B cell (primary cell): ENCODE data around the gene VAMP4. TPM values are rescaled to one million over a fixed set of nuclear protein-coding genes. Genes with fewer than 3 reads are reported as not detected.

Experiments used
- ATAC-seq: fragments of 200-7000 bp; cut with Tn5 transposase; one replicate; pipeline ENCODE4 v1.10.0; 2021; ENCODE audit warnings: low read depth, mild to moderate bottlenecking, moderate number of reproducible peaks, moderate library complexity
- CTCF ChIA-PET: fragments of 350-600 bp; sonication (Branson Sonifier 250); formaldehyde crosslinking; loops from one replicate; lab custom pipeline; 2021; ENCODE audit warnings: antibody characterized with exemption, inconsistent platforms; lab: Charles Lee
- POLR2A ChIA-PET: fragments of 350-600 bp; sonication (Branson Sonifier 250); formaldehyde crosslinking; loops from one replicate; lab custom pipeline; 2021; ENCODE audit warnings: antibody characterized with exemption; lab: Charles Lee
- DNase-seq: peaks from one replicate; pipeline ENCODE4 v3.0.0; 2013
- H2AFZ ChIP-seq: 2 replicates; pipeline ENCODE4 v1.6.1; 2012; ENCODE audit warnings: mild to moderate bottlenecking, low read depth, low read length; ENCODE audit not compliant: insufficient read depth, poor library complexity, severe bottlenecking
- H3K27ac ChIP-seq, 2 donors: 1 replicate in 1 of 2; 2 replicates in 1 of 2; pipeline ENCODE4 v1.5.1; 2012 to 2013; ENCODE audit warnings: low read length in 2 of 2, mild to moderate bottlenecking in 2 of 2, moderate library complexity in 1 of 2
- H3K27me3 ChIP-seq, 4 experiments: fragments of 200-600 bp in 1 of 4; sonication (generic) in 1 of 4; replicated peaks in 1 of 4; 1 replicate in 2 of 4; 2 replicates in 2 of 4; pipeline versions ENCODE4 v1.6.1 to v1.7.0; 2013 to 2016; ENCODE audit warnings: low read length in 3 of 4, mild to moderate bottlenecking in 2 of 4, mixed read lengths in 1 of 4, moderate library complexity in 1 of 4; ENCODE audit not compliant: insufficient read depth in 4 of 4, control insufficient read depth in 3 of 4; ENCODE audit errors: control extremely low read depth in 1 of 4
- H3K36me3 ChIP-seq, 2 experiments: replicated peaks in 1 of 2; 1 replicate in 1 of 2; 2 replicates in 1 of 2; pipeline versions ENCODE4 v1.6.1 to v1.7.1; 2013; ENCODE audit warnings: low read length in 1 of 2; ENCODE audit not compliant: insufficient read depth in 2 of 2, control insufficient read depth in 1 of 2; ENCODE audit errors: control extremely low read depth in 1 of 2, extremely low read depth in 1 of 2
- H3K4me1 ChIP-seq, 2 donors: fragments of 200-600 bp in 1 of 2; sonication (generic) in 1 of 2; 1 replicate in 1 of 2; 2 replicates in 1 of 2; pipeline versions ENCODE4 v1.5.1 to v1.6.1; 2013 to 2017; ENCODE audit warnings: low read length in 2 of 2; ENCODE audit not compliant: control insufficient read depth in 2 of 2, insufficient read depth in 2 of 2
- H3K4me2 ChIP-seq: replicated peaks from 2 replicates; pipeline ENCODE3; 2012; ENCODE audit warnings: mild to moderate bottlenecking, low read depth, low read length; ENCODE audit not compliant: poor library complexity, severe bottlenecking
- H3K4me3 ChIP-seq, 5 experiments: fragments of 200-600 bp in 1 of 5; sonication (generic) in 1 of 5; 1 replicate in 3 of 5; 2 replicates in 2 of 5; pipeline versions ENCODE4 v1.5.1 to v1.7.0; 2011 to 2016; ENCODE audit warnings: low read length in 4 of 5, mild to moderate bottlenecking in 4 of 5, low read depth in 2 of 5, control low read depth in 1 of 5, moderate library complexity in 1 of 5; ENCODE audit not compliant: insufficient read depth in 1 of 5; ENCODE audit errors: control extremely low read depth in 1 of 5, extremely low read depth in 1 of 5
- H3K79me2 ChIP-seq: fragments of 200-600 bp; sonication (generic); one replicate; pipeline ENCODE4 v1.6.0; 2016; ENCODE audit warnings: low read length; ENCODE audit not compliant: control insufficient read depth, insufficient read depth
- H3K9ac ChIP-seq: fragments of 200-600 bp; sonication (generic); 2 replicates; pipeline ENCODE4 v1.6.1; 2017; ENCODE audit warnings: mild to moderate bottlenecking, low read length, moderate library complexity
- H3K9me3 ChIP-seq, 3 donors: one replicate each; pipeline versions ENCODE4 v1.6.1 to v1.7.1; 2013; ENCODE audit warnings: low read length in 2 of 3; ENCODE audit not compliant: control insufficient read depth in 2 of 3, insufficient read depth in 1 of 3; ENCODE audit errors: control extremely low read depth in 1 of 3
- H4K20me1 ChIP-seq: 2 replicates; pipeline ENCODE4 v1.6.0; 2012; ENCODE audit warnings: mild to moderate bottlenecking, low read length; ENCODE audit not compliant: insufficient read depth, control insufficient read depth, poor library complexity, severe bottlenecking
- H3K27ac Mint-ChIP-seq: one replicate; pipeline ENCODE4 v1.8.0; 2021; ENCODE audit warnings: mixed read lengths
- H3K27me3 Mint-ChIP-seq: one replicate; pipeline ENCODE4 v1.8.0; 2021; ENCODE audit warnings: mixed read lengths
- H3K4me1 Mint-ChIP-seq: one replicate; pipeline ENCODE4 v1.8.0; 2021; ENCODE audit warnings: mixed read lengths
- H3K4me3 Mint-ChIP-seq: one replicate; pipeline ENCODE4 v1.8.0; 2021; ENCODE audit warnings: mixed read lengths
- H3K9me3 Mint-ChIP-seq: one replicate; pipeline ENCODE4 v1.8.0; 2022; ENCODE audit warnings: mixed read lengths; ENCODE audit not compliant: insufficient read depth
- CTCF ChIP-seq: fragments of 200-600 bp; IDR thresholded peaks from one replicate; pipeline ENCODE4 v1.8.0; 2022; ENCODE audit warnings: antibody characterized with exemption, mild to moderate bottlenecking
- EZH2 ChIP-seq: IDR thresholded peaks from 2 replicates; pipeline ENCODE4 v1.6.1; 2012; ENCODE audit warnings: borderline replicate concordance, low read depth, mild to moderate bottlenecking, moderate library complexity, low read length; ENCODE audit not compliant: insufficient read depth, poor library complexity, severe bottlenecking
- WGBS: methylation state at CpG from one replicate; pipeline ENCODE4 v1.1.5; 2013; ENCODE audit warnings: missing lambda C conversion rate; ENCODE audit not compliant: insufficient coverage; 5-methylcytosine and 5-hydroxymethylcytosine counted together
- intact Hi-C: fragments of 100-400 bp; cut with micrococcal nuclease; formaldehyde crosslinking; loops from one replicate; pipeline ENCODE4 v1.10.0; 2022
- polyA plus RNA-seq: library from polyadenylated mRNA; depleted of rRNA; stranded (reverse); fragments of >200 nt; gene quantifications from 2 replicates; pipeline ENCODE4 v1.2.3, GENCODE V29; 2012
- total RNA-seq, 2 donors: library from RNA; stranded (reverse); fragments of 120-200 nt in 1 of 2; gene quantifications; 1 replicate in 1 of 2; 2 replicates in 1 of 2; pipeline versions ENCODE4 v1.2.3 to v1.2.4, GENCODE V29; 2013 to 2022

Gene VAMP4
- total and polyA plus RNA-seq, 2 donors (not counting 1 experiment from before 2014, with no cell fraction given), result 11.6 to 21.8 TPM

GRCh38 chr1:171762143-171762563 lies 20.3 kb upstream of the VAMP4 start:
- peaks cover 27% of the 10 kb centered on the region for H3K27me3 Mint-ChIP-seq
- H3K27ac Mint-ChIP-seq, result no peak overlapping the region
- intact Hi-C loops, result no loop called here
- WGBS, result 97% methylated on average over 5 of the region's 6 CpGs
- CTCF ChIA-PET, result no interaction called here
- H3K9me3 ChIP-seq, result no peaks in the 10 kb centered on the region
- H3K27me3 ChIP-seq, result peaks cover 0 to 6% (median 1%) of the 10 kb centered on the region in 4 experiments
- no peak overlapping the region for H3K4me3 Mint-ChIP-seq
- no peak for ATAC-seq
- H3K27ac ChIP-seq, result no peak overlapping the region
- H3K36me3 ChIP-seq, result no peaks in the 10 kb centered on the region
- DNase-seq, result no peak
- H3K4me2 ChIP-seq, result no peak overlapping the region
- POLR2A ChIA-PET, result no interaction called here
- H3K4me1 ChIP-seq, result no peaks in the 10 kb centered on the region
- H3K79me2 ChIP-seq, result no peaks in the 10 kb centered on the region
- H4K20me1 ChIP-seq, result no peaks in the 10 kb centered on the region
- no peaks in the 10 kb centered on the region for H3K4me1 Mint-ChIP-seq
- H2AFZ ChIP-seq, result no peak overlapping the region
- H3K4me3 ChIP-seq, result no peak overlapping the region
- TF ChIP-seq CTCF (no peak), EZH2 (no peak)
- no peak overlapping the region for H3K9ac ChIP-seq
- no peaks in the 10 kb centered on the region for H3K9me3 Mint-ChIP-seq

- intact Hi-C loops, result no loop called here
- Mint-ChIP-seq H3K27ac (no peak overlapping the region), H3K4me3 (no peak overlapping the region), H3K4me1 (no peaks in the 10 kb centered on the region), H3K27me3 (peaks cover 35% of the 10 kb centered on the region), H3K9me3 (no peaks in the 10 kb centered on the region)
- H3K79me2 ChIP-seq, result no peaks in the 10 kb centered on the region
- H3K27ac ChIP-seq, result no peak overlapping the region
- no peak overlapping the region for H3K9ac ChIP-seq
- POLR2A ChIA-PET, result no interaction called here
- H2AFZ ChIP-seq, result no peak overlapping the region
- DNase-seq (no peak), ATAC-seq (no peak)
- no peaks in the 10 kb centered on the region for H3K9me3 ChIP-seq
- H3K27me3 ChIP-seq, result peaks cover 0 to 5% (median 0%) of the 10 kb centered on the region in 4 experiments
- TF ChIP-seq EZH2, result no peak
- no peak for TF ChIP-seq CTCF
- no peaks in the 10 kb centered on the region for H3K4me1 ChIP-seq
- CTCF ChIA-PET, result no interaction called here
- no peaks in the 10 kb centered on the region for H3K36me3 ChIP-seq
- H4K20me1 ChIP-seq, result no peaks in the 10 kb centered on the region
- no peak overlapping the region for H3K4me2 ChIP-seq
- H3K4me3 ChIP-seq, result no peak overlapping the region
Observed at GRCh38 chr1:171758011-171758410, 16.1 kb upstream of the VAMP4 start.
